CD4-positive, alpha-beta T cell (primary cell): ENCODE measurements around the gene MS4A12. TPM values are rescaled to one million over a fixed set of nuclear protein-coding genes. Genes with fewer than 3 reads are reported as not detected.
A peak's percentile ranks its signal among the peaks of the same experiment; 100 is the strongest.

Experiments used
- ATAC-seq: fragments of 200-7000 bp; cut with Tn5 transposase; one replicate; pipeline ENCODE4 v1.10.0; 2022; ENCODE audit warnings: mild to moderate bottlenecking; ENCODE audit not compliant: poor library complexity
- CTCF ChIA-PET: fragments of 350-600 bp; sonication (Branson Sonifier 250); formaldehyde crosslinking; loops from one replicate; lab custom pipeline; 2021; ENCODE audit warnings: antibody characterized with exemption, inconsistent platforms; lab: Charles Lee
- POLR2A ChIA-PET: fragments of 350-600 bp; sonication (Branson Sonifier 250); formaldehyde crosslinking; loops from one replicate; lab custom pipeline; 2021; ENCODE audit warnings: antibody characterized with exemption, inconsistent platforms; lab: Charles Lee
- DNase-seq, 14 experiments: peaks; one replicate each; pipeline ENCODE4 v3.0.0-alpha.2; 2013 to 2020; ENCODE audit warnings: mixed read lengths in 2 of 14
- H3K27ac ChIP-seq, 2 donors: one replicate each; pipeline versions ENCODE4 v1.5.1 to v1.7.0; 2013; ENCODE audit warnings: low read length in 2 of 2, low read depth in 1 of 2, mild to moderate bottlenecking in 1 of 2
- H3K27me3 ChIP-seq, 2 experiments: 1 replicate in 1 of 2; 2 replicates in 1 of 2; pipeline versions ENCODE4 v1.6.1 to v1.7.0; 2013; ENCODE audit warnings: low read length in 2 of 2, control low read depth in 1 of 2, mild to moderate bottlenecking in 1 of 2, moderate library complexity in 1 of 2; ENCODE audit not compliant: insufficient read depth in 2 of 2, control insufficient read depth in 1 of 2
- H3K36me3 ChIP-seq: one replicate; pipeline ENCODE4 v1.6.1; 2013; ENCODE audit warnings: low read length, control low read depth; ENCODE audit not compliant: insufficient read depth
- H3K4me1 ChIP-seq: one replicate; pipeline ENCODE4 v1.6.1; 2013; ENCODE audit warnings: low read length, control low read depth; ENCODE audit not compliant: insufficient read depth
- H3K4me3 ChIP-seq: one replicate; pipeline ENCODE4 v1.5.1; 2013; ENCODE audit warnings: mild to moderate bottlenecking, low read length, moderate library complexity
- H3K9me3 ChIP-seq, 2 experiments: 1 replicate in 1 of 2; 2 replicates in 1 of 2; pipeline versions ENCODE4 v1.6.1 to v1.7.0; 2013; ENCODE audit warnings: low read length in 2 of 2, mild to moderate bottlenecking in 2 of 2, control low read depth in 1 of 2, moderate library complexity in 1 of 2; ENCODE audit not compliant: control insufficient read depth in 1 of 2, insufficient read depth in 1 of 2
- H3K27ac Mint-ChIP-seq: one replicate; pipeline ENCODE4 v1.8.0; 2020; ENCODE audit warnings: mixed read lengths
- H3K27me3 Mint-ChIP-seq: one replicate; pipeline ENCODE4 v1.8.0; 2021; ENCODE audit warnings: mixed read lengths
- H3K36me3 Mint-ChIP-seq: one replicate; pipeline ENCODE4 v1.8.0; 2021; ENCODE audit warnings: low read depth, mixed read lengths
- H3K4me1 Mint-ChIP-seq: one replicate; pipeline ENCODE4 v1.8.0; 2021; ENCODE audit warnings: low read depth, mixed read lengths
- H3K4me3 Mint-ChIP-seq: one replicate; pipeline ENCODE4 v1.8.0; 2020; ENCODE audit warnings: mild to moderate bottlenecking, mixed read lengths
- H3K9me3 Mint-ChIP-seq: one replicate; pipeline ENCODE4 v1.8.0; 2020; ENCODE audit warnings: mixed read lengths
- intact Hi-C, 2 experiments: fragments of 100-400 bp; cut with DNase I in 1 of 2; cut with micrococcal nuclease in 1 of 2; formaldehyde crosslinking; loops; one replicate each; pipeline versions ENCODE4 v1.15.1 to v1.9.0; 2023 to 2025; cut with DNase I, micrococcal nuclease
- total RNA-seq, 174 experiments: library from RNA in 2 of 174; stranded (reverse) in 2 of 174; gene quantifications; one replicate each; pipeline ENCODE4 v1.2.3 and lab custom pipeline; 2021 to 2026
- TF ChIP-seq, protein P1 (sequence below): fragments of 200-600 bp; IDR thresholded peaks from one replicate; pipeline ENCODE4 v1.8.0; 2022; ENCODE audit warnings: antibody characterized with exemption, mild to moderate bottlenecking

The MS4A12 gene
- total RNA-seq, 2 experiments from 2014 or later, result not detected

DNA sequence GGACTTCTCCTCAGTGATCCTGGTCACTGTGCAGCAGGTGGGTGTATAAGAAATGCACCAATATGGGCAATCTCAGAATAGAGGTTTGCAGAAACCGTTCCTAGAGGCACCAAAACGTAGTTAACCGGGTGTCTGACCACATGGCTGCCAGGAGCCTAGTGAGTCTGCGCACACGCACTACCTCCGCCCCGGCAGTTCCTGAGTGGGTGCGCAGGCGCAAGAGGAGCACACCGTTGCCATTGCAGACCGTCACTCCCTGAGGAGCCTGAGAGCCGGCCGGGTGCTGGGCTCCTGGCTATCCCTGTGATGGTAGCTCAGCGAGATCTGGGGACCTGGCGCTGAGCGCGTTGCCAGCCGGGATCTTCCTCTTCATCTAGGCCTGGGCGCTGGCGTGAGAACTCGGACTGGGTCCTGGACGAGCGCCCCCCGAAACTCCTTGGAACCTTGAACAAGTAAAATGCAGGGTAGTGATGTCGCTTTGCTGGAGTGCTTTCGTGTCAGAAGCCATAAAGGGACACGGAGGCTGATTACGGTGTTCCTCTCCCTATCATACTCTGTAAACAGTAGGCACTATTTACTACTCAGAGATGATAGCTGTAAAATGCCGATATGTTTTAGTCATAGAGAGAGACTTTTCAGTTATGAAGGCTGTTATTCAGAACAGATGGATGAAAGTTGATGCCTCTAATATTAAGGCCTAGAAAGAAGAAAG, 22.7 kb downstream of the MS4A12 start, which contains the start of gene MS4A13:
Gene MS4A13 (plus strand): TSS at position 249 of the 712 bp plus-strand sequence. CDS start 2,692 bp downstream, outside the sequence.
- peaks cover 18% of the 10 kb centered on the region for H3K27me3 Mint-ChIP-seq
- intact Hi-C loops, result no loop called here
- H3K4me1 Mint-ChIP-seq, result no peaks in the 10 kb centered on the region
- H3K27ac Mint-ChIP-seq, result no peak within 1 kb of the TSS
- no peak within 1 kb of the TSS for H3K27ac ChIP-seq
- no peak within 1 kb of the TSS for H3K4me3 Mint-ChIP-seq
- ChIA-PET POLR2A (no interaction called here), CTCF (no interaction called here)
- ATAC-seq, result no peak
- peaks cover 0 to 5% of the 10 kb centered on the region in 2 experiments for H3K9me3 ChIP-seq
- TF ChIP-seq, protein P1, sequence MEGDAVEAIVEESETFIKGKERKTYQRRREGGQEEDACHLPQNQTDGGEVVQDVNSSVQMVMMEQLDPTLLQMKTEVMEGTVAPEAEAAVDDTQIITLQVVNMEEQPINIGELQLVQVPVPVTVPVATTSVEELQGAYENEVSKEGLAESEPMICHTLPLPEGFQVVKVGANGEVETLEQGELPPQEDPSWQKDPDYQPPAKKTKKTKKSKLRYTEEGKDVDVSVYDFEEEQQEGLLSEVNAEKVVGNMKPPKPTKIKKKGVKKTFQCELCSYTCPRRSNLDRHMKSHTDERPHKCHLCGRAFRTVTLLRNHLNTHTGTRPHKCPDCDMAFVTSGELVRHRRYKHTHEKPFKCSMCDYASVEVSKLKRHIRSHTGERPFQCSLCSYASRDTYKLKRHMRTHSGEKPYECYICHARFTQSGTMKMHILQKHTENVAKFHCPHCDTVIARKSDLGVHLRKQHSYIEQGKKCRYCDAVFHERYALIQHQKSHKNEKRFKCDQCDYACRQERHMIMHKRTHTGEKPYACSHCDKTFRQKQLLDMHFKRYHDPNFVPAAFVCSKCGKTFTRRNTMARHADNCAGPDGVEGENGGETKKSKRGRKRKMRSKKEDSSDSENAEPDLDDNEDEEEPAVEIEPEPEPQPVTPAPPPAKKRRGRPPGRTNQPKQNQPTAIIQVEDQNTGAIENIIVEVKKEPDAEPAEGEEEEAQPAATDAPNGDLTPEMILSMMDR, result no peak
- H3K9me3 Mint-ChIP-seq, result peaks cover 5% of the 10 kb centered on the region
- H3K36me3 ChIP-seq, result no peaks in the 10 kb centered on the region
- no peak within 1 kb of the TSS for H3K4me3 ChIP-seq
- no peaks in the 10 kb centered on the region for H3K4me1 ChIP-seq
- peaks cover 0 to 5% of the 10 kb centered on the region in 2 experiments for H3K27me3 ChIP-seq
- no peaks in the 10 kb centered on the region for H3K36me3 Mint-ChIP-seq
- no peak for DNase-seq

DNA sequence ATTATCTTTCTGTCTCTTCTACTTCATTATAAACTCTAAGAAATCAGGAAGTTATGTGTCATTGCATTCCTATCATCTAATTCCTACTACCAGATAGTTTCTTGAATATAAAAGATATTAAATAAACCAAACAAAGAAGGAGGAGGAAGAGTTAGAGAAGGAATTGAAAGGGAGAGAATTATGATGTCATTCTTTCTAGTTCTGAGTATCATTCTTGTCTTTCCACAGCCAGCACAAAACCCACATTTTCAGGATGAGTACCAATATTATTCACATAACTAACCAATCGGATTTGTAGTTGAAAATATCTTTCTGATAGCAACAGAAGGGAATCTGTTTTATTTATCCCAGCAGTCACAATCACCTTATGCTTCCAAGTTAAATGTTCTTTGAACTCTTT, 35.9 kb downstream of the MS4A12 start:
- ATAC-seq (no peak), DNase-seq (no peak)
- ChIA-PET CTCF (no interaction called here), POLR2A (no interaction called here)
- H3K4me1 ChIP-seq, result no peaks in the 10 kb centered on the region
- no peaks in the 10 kb centered on the region for H3K36me3 ChIP-seq
- intact Hi-C loops, result no loop called here
- no peaks in the 10 kb centered on the region for H3K27me3 ChIP-seq
- H3K4me3 ChIP-seq, result no peak overlapping the region
- H3K4me1 Mint-ChIP-seq, result no peaks in the 10 kb centered on the region
- no peak overlapping the region for H3K27ac Mint-ChIP-seq
- TF ChIP-seq, protein P1, result no peak
- H3K36me3 Mint-ChIP-seq, result no peaks in the 10 kb centered on the region
- H3K27ac ChIP-seq, result no peak overlapping the region
- no peak overlapping the region for H3K4me3 Mint-ChIP-seq
- peaks cover 27% of the 10 kb centered on the region for H3K27me3 Mint-ChIP-seq
- H3K9me3 ChIP-seq, result no peaks in the 10 kb centered on the region
- H3K9me3 Mint-ChIP-seq, result peaks cover 2% of the 10 kb centered on the region

DNA sequence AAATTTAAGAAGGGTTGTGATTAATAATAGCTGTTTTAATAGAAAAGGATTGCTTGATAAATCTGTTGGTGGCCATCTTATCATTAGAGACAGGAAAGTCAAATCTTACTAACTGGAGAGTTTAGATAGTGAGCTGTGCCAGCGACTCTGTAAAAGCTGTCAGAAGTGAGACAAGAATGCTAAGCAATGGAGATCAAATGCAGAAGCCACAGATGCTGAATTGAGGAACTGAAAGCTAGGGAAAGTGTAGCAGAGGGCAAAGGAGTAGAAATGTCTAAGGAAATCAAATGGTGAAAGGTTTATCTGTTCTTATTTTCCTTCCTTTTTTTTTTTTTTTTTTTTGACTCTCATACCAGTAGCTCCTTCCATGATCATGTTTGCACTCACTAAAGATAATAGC, 36.4 kb downstream of the MS4A12 start:
- no peaks in the 10 kb centered on the region for H3K36me3 Mint-ChIP-seq
- no peaks in the 10 kb centered on the region for H3K27me3 ChIP-seq
- intact Hi-C loops, result no loop called here
- ATAC-seq (no peak), DNase-seq (peak in 3 of 14 experiments; percentile 7 to 20 (median 16))
- H3K4me1 Mint-ChIP-seq, result no peaks in the 10 kb centered on the region
- TF ChIP-seq, protein P1, result no peak
- H3K4me3 Mint-ChIP-seq, result no peak overlapping the region
- H3K27me3 Mint-ChIP-seq, result peaks cover 27% of the 10 kb centered on the region
- H3K36me3 ChIP-seq, result no peaks in the 10 kb centered on the region
- ChIA-PET POLR2A (no interaction called here), CTCF (interaction anchor here (0.8 kb wide), 1 partner anchor 80 kb away, joined by 3 read pairs; no protein-coding TSS in a partner anchor)
- no peak overlapping the region for H3K27ac Mint-ChIP-seq
- H3K9me3 Mint-ChIP-seq, result peaks cover 2% of the 10 kb centered on the region
- no peak overlapping the region for H3K4me3 ChIP-seq
- no peak overlapping the region for H3K27ac ChIP-seq
- H3K9me3 ChIP-seq, result no peaks in the 10 kb centered on the region
- no peaks in the 10 kb centered on the region for H3K4me1 ChIP-seq
